ENCODE data around the gene OCA2. TPM values are rescaled to one million over a fixed set of nuclear protein-coding genes. Genes with fewer than 3 reads are reported as not detected.

The OCA2 gene
- total RNA-seq, 1 donor from 2014 or later: 1.2 TPM

DNA sequence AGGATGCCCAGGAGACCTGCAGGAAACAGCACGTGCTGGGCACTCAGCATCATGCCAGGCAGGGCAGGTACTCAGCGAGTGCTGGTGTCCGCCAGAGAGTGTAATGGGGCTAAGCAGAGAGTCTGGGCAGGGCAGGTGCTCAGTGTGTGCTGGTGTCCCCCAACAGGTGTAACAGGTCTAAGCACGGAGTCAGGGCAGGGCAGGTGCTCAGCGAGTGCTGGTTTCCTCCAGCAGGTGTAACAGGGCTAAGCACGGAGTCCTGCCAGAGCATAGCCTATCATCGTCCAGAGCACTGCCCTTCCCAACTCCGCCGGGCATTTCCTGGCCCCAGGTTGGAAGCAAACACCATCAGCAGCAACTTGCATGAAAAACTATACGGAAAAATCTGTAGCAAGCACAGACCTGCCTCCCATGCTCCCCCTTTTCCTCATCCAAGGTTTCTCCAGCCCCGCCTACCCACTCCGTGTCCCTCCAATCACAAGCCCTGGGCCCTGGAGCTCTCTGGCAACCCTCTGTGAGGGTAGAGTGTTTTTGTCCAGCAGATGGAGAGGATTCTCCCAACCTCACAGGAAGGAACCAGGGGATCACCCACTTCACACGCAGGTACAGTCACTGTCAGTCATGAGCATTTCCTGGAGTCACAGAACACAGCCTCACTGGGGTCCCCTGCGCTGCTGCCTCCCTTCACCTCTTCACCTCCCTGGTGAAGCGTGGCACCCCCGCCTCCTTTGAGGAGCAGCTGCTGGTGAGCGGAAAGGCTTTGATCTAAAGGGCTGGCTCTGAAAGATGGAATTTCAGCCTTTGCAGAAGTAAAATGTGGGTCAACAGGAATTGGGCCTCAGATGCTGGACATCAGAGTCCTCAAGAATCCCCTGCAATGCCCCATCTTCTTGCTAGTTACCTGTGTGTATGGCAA, 302.5 kb downstream of the OCA2 start:
- Mint-ChIP-seq H3K9me3 (ENCODE audit: unreplicated experiment) (no peaks in the 10 kb centered on the region), H3K4me1 (ENCODE audit: unreplicated experiment) (no peaks in the 10 kb centered on the region), H3K4me3 (ENCODE audit: unreplicated experiment) (no peak overlapping the region), H3K27ac (ENCODE audit: unreplicated experiment) (no peak overlapping the region), H3K36me3 (ENCODE audit: unreplicated experiment) (no peaks in the 10 kb centered on the region), H3K27me3 (ENCODE audit: unreplicated experiment) (peaks cover 2% of the 10 kb centered on the region)
- TF ChIP-seq, protein P1, sequence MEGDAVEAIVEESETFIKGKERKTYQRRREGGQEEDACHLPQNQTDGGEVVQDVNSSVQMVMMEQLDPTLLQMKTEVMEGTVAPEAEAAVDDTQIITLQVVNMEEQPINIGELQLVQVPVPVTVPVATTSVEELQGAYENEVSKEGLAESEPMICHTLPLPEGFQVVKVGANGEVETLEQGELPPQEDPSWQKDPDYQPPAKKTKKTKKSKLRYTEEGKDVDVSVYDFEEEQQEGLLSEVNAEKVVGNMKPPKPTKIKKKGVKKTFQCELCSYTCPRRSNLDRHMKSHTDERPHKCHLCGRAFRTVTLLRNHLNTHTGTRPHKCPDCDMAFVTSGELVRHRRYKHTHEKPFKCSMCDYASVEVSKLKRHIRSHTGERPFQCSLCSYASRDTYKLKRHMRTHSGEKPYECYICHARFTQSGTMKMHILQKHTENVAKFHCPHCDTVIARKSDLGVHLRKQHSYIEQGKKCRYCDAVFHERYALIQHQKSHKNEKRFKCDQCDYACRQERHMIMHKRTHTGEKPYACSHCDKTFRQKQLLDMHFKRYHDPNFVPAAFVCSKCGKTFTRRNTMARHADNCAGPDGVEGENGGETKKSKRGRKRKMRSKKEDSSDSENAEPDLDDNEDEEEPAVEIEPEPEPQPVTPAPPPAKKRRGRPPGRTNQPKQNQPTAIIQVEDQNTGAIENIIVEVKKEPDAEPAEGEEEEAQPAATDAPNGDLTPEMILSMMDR (IDR thresholded peaks at IDR 0.05): no peak
- DNase-seq (ENCODE audit: extremely low spot score, unreplicated experiment): no peak

DNA sequence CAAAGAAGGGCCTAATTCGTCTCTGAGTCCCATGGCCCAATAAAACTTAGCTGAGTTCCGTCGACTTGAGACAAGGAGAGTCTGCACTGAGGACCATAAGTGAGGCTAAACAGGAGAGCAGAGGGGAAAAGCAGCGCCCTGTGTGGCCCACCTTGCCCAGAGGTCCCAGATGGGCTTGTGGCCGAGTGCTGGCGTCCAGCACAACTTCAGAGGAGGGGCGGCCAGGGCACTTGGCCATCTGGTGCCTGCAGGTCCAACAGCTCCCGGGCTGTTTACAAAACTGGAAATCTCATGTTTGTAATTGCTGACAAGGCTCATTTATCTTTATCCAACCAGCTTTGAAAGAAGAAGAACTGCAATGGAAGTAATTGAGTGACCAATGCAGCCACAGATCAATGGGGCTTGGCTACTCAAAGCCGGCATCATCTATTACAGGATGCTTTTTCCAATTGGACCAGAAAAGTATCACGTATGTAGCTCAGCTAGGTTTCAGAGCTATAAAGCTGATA, 306.3 kb downstream of the OCA2 start:
- H3K36me3 Mint-ChIP-seq (ENCODE audit: unreplicated experiment): no peaks in the 10 kb centered on the region
- H3K4me3 Mint-ChIP-seq (ENCODE audit: unreplicated experiment): no peak overlapping the region
- H3K27me3 Mint-ChIP-seq (ENCODE audit: unreplicated experiment): peaks cover 2% of the 10 kb centered on the region
- H3K27ac Mint-ChIP-seq (ENCODE audit: unreplicated experiment): no peak overlapping the region
- no peak for DNase-seq (ENCODE audit: extremely low spot score, unreplicated experiment)
- TF ChIP-seq, protein P1 (IDR thresholded peaks at IDR 0.05): no peak
- no peaks in the 10 kb centered on the region for H3K9me3 Mint-ChIP-seq (ENCODE audit: unreplicated experiment)
- H3K4me1 Mint-ChIP-seq (ENCODE audit: unreplicated experiment): no peaks in the 10 kb centered on the region

DNA sequence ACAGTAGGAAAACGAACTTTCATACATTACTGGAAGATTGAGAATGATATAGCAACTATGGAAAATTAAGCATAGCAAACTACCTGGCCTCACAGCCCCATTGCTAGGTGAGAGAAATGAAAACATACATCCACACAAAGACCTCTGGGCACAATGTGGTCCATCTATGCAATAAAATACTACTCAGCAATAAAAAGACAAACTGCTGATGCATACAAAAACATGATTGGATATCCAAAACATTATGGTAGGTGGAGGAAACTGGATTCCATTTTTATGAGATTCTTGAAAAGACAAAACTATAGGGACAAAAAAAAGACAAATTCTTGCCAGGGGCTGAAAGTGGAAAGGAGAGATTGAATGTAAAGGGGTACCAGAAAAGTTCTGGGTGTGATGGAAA, 308.8 kb downstream of the OCA2 start:
- TF ChIP-seq, protein P1 (IDR thresholded peaks at IDR 0.05): no peak
- Mint-ChIP-seq H3K27ac (ENCODE audit: unreplicated experiment) (no peak overlapping the region), H3K4me1 (ENCODE audit: unreplicated experiment) (no peaks in the 10 kb centered on the region), H3K9me3 (ENCODE audit: unreplicated experiment) (no peaks in the 10 kb centered on the region), H3K36me3 (ENCODE audit: unreplicated experiment) (no peaks in the 10 kb centered on the region), H3K27me3 (ENCODE audit: unreplicated experiment) (peaks cover 1% of the 10 kb centered on the region), H3K4me3 (ENCODE audit: unreplicated experiment) (no peak overlapping the region)
- DNase-seq (ENCODE audit: extremely low spot score, unreplicated experiment): no peak

DNA sequence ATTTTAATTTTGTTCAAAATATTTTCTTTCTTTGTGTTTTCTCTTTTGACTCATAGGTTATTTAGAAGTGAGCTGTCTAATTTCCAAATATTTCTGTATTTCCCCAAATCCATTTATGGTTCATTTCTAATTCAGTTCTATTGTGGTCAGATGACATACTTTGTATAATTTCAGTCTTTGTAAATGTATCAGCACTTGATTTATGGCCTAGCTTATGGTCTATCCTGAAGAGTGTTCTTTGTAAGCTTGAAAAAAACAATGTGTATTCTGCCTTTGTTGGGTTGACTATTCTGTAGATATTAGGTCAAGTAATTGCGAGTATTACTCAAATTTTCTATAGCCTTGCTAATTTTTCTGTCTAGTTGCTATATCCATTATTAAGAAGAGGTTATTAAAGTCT, 311.2 kb downstream of the OCA2 start:
- no peaks in the 10 kb centered on the region for H3K9me3 Mint-ChIP-seq (ENCODE audit: unreplicated experiment)
- no peak overlapping the region for H3K27ac Mint-ChIP-seq (ENCODE audit: unreplicated experiment)
- DNase-seq (ENCODE audit: extremely low spot score, unreplicated experiment): no peak
- peaks cover 6% of the 10 kb centered on the region for H3K4me1 Mint-ChIP-seq (ENCODE audit: unreplicated experiment)
- TF ChIP-seq, protein P1 (IDR thresholded peaks at IDR 0.05): no peak
- no peaks in the 10 kb centered on the region for H3K36me3 Mint-ChIP-seq (ENCODE audit: unreplicated experiment)
- H3K27me3 Mint-ChIP-seq (ENCODE audit: unreplicated experiment): no peaks in the 10 kb centered on the region
- H3K4me3 Mint-ChIP-seq (ENCODE audit: unreplicated experiment): no peak overlapping the region

DNA sequence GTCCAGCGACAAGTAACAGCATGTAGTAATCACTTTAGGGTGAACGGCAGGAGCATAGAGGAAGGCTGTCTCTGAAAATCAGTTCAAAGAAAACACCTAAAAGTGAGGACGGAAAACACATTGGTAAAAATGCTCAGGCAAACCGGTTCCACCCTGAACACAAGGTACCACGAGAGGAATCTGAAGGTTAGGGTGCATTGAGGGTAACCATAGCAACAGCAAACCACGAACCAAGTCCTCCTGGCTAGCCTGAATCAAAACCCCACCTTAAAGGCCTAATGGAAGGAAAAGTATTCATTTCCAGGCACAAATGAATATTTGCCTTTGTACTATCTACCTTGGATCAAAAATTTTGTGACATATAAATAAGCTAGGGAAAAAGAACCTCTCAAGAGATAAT, 315.0 kb downstream of the OCA2 start:
- no peaks in the 10 kb centered on the region for H3K36me3 Mint-ChIP-seq (ENCODE audit: unreplicated experiment)
- TF ChIP-seq, protein P1 (IDR thresholded peaks at IDR 0.05): no peak
- H3K9me3 Mint-ChIP-seq (ENCODE audit: unreplicated experiment): peaks cover 4% of the 10 kb centered on the region
- no peaks in the 10 kb centered on the region for H3K27me3 Mint-ChIP-seq (ENCODE audit: unreplicated experiment)
- H3K4me1 Mint-ChIP-seq (ENCODE audit: unreplicated experiment): peaks cover 14% of the 10 kb centered on the region
- no peak for DNase-seq (ENCODE audit: extremely low spot score, unreplicated experiment)
- no peak overlapping the region for H3K27ac Mint-ChIP-seq (ENCODE audit: unreplicated experiment)
- no peak overlapping the region for H3K4me3 Mint-ChIP-seq (ENCODE audit: unreplicated experiment)
